Mucosa of stomach (tissue), 1 donor: Measurements from ENCODE around the gene TNN.
A peak's percentile ranks its signal among the peaks of the same experiment; 100 is the strongest.

Experiments
- H3K27me3 ChIP-seq: one replicate; pipeline ENCODE4 v1.7.0; 2013; ENCODE audit warnings: mild to moderate bottlenecking, low read length; ENCODE audit not compliant: control insufficient read depth, insufficient read depth
- H3K36me3 ChIP-seq: one replicate; pipeline ENCODE4 v1.7.0; 2013; ENCODE audit warnings: low read length; ENCODE audit not compliant: control insufficient read depth, insufficient read depth
- H3K4me1 ChIP-seq: one replicate; pipeline ENCODE4 v1.7.0; 2013; ENCODE audit warnings: mild to moderate bottlenecking, low read length; ENCODE audit not compliant: control insufficient read depth, insufficient read depth
- H3K4me3 ChIP-seq: one replicate; pipeline ENCODE4 v1.7.0; 2013; ENCODE audit warnings: low read length
- H3K9ac ChIP-seq: one replicate; pipeline ENCODE4 v1.7.0; 2013; ENCODE audit warnings: mild to moderate bottlenecking, low read length, moderate library complexity
- H3K9me3 ChIP-seq: one replicate; pipeline ENCODE4 v1.7.0; 2013; ENCODE audit warnings: mild to moderate bottlenecking, low read length, moderate library complexity; ENCODE audit not compliant: control insufficient read depth
- donor health status: Pancreatic carcinoma.

Gene TNN

GRCh38 chr1:175186433-175187160, 119.0 kb downstream of the TNN start:
- H3K9ac ChIP-seq, result no peak overlapping the region
- H3K36me3 ChIP-seq, result no peaks in the 10 kb centered on the region
- no peaks in the 10 kb centered on the region for H3K27me3 ChIP-seq
- no peak overlapping the region for H3K4me3 ChIP-seq
- no peaks in the 10 kb centered on the region for H3K9me3 ChIP-seq
- H3K4me1 ChIP-seq, result peaks cover 19% of the 10 kb centered on the region

GRCh38 chr1:175188936-175189335, 121.3 kb downstream of the TNN start:
- Histone ChIP-seq H3K27me3 (no peaks in the 10 kb centered on the region), H3K9me3 (no peaks in the 10 kb centered on the region), H3K9ac (no peak overlapping the region), H3K36me3 (no peaks in the 10 kb centered on the region), H3K4me1 (peaks cover 27% of the 10 kb centered on the region), H3K4me3 (no peak overlapping the region)

- Histone ChIP-seq H3K4me3 (peak overlapping the region; percentile 53), H3K9ac (peak overlapping the region; percentile 90), H3K4me1 (peaks cover 27% of the 10 kb centered on the region), H3K9me3 (no peaks in the 10 kb centered on the region), H3K27me3 (no peaks in the 10 kb centered on the region), H3K36me3 (no peaks in the 10 kb centered on the region)
These were observed 124.0 kb downstream of the TNN start for GRCh38 chr1:175191659-175192058.

DNA sequence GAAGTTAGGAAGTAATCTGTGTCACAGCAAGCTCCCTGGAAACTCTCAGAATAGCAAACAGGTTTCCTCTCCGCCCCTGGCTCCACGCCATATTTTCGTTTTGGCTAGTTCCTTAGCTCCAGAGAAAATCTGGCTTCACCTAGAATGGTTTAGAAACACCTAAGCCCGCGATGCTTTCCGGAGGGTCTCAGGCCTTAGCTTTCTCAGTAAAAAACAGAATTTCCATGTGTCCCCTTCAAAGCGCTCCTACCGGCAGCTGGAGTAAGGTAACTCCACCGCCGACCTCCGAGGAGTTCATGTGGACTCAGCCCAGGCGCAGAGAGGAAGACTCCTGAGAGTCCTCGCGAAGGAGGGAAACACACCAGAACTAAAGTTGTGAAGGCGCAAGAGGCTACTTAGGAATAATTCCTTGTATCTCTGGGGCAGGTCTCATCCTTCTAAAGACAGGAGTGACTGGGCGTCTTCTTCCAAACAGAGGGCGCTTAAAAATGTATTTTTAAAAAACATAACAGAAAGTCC, 124.5 kb downstream of the TNN start:
- H3K9me3 ChIP-seq, result no peaks in the 10 kb centered on the region
- peak overlapping the region; percentile 90 for H3K9ac ChIP-seq
- no peaks in the 10 kb centered on the region for H3K27me3 ChIP-seq
- peaks cover 27% of the 10 kb centered on the region for H3K4me1 ChIP-seq
- no peaks in the 10 kb centered on the region for H3K36me3 ChIP-seq
- peak overlapping the region; percentile 53 for H3K4me3 ChIP-seq

DNA sequence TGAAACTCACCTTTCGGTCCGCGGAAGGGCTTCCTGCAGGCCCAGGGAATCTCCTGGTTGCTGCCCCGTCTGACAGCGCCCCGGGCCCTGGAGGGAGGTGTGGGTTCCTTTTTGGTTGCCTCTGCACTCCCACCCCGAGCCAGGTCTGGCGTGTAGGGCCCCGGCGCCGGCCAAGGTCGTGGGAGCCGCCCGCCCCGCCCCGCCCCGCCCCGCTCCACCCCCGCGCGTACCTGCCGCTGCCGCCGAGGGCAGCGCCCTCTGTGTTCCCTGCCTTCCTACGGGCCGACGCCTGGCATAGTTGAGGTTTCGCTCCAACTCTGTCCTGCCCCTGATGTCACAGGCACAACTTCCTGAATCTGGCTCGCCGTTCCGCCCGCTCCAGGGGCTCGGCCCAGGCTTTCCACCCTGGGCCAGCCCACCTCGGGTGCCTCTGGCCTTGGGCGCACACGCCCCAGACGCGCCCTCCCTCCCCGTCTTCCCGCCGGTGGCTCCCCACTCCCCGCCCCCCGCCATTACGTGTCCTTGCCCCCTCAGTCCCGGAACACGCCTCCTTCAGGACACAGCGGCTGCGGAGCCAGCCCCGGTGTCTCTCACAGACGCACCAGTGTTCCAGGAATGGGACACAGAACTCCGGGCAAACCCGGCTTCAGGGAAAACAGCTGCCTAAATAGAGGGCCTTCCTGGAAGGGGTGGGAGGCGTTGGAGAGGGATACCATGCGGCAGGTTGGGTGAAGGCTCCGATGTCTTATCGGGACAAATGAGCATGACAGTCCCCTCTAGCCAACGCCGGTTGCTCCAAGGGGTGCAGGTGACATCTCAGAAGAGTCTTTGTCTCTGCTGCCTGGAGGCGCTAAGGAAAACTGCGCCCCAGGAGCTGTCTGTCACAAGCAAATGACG, 125.2 kb downstream of the TNN start, which contains the start of gene KIAA0040:
KIAA0040 (minus strand) TSS at position 147 of the 897 bp plus-strand sequence. CDS start 31,763 bp downstream, outside the sequence.
- no peaks in the 10 kb centered on the region for H3K9me3 ChIP-seq
- H3K4me1 ChIP-seq, result peaks cover 30% of the 10 kb centered on the region
- H3K9ac ChIP-seq, result peak within 1 kb of the TSS; percentile 90
- H3K27me3 ChIP-seq, result no peaks in the 10 kb centered on the region
- H3K4me3 ChIP-seq, result peak within 1 kb of the TSS; percentile 53
- H3K36me3 ChIP-seq, result no peaks in the 10 kb centered on the region

DNA sequence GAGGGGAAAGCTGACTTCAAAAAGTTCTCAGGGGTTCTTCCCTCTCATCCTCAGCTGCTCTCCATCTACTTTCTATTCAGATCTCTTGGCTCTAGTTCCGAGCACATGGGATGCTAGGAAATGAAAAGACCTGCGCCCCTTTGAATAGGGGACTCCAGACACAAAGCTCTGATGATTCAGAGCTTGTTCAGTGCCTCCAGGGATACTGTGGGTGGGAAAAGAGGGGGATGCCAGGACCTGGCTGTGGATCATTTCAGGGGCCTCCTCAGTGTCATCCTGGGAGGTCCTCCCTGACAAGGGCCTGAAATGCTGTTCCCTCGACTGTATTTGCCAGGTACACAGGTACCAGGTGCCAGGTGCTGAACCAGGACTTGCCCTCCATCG, 125.9 kb downstream of the TNN start:
- Histone ChIP-seq H3K27me3 (no peaks in the 10 kb centered on the region), H3K9me3 (no peaks in the 10 kb centered on the region), H3K9ac (peak overlapping the region; percentile 69), H3K36me3 (no peaks in the 10 kb centered on the region), H3K4me3 (peak overlapping the region; percentile 14), H3K4me1 (peaks cover 30% of the 10 kb centered on the region)

- no peak overlapping the region for H3K9ac ChIP-seq
- H3K27me3 ChIP-seq, result no peaks in the 10 kb centered on the region
- no peaks in the 10 kb centered on the region for H3K9me3 ChIP-seq
- no peak overlapping the region for H3K4me3 ChIP-seq
- no peaks in the 10 kb centered on the region for H3K36me3 ChIP-seq
- peaks cover 27% of the 10 kb centered on the region for H3K4me1 ChIP-seq
These were observed 127.6 kb downstream of the TNN start for GRCh38 chr1:175195281-175195680.

- Histone ChIP-seq H3K9me3 (no peaks in the 10 kb centered on the region), H3K9ac (no peak overlapping the region), H3K4me3 (no peak overlapping the region), H3K27me3 (no peaks in the 10 kb centered on the region), H3K4me1 (peaks cover 27% of the 10 kb centered on the region), H3K36me3 (no peaks in the 10 kb centered on the region)
These were observed 128.2 kb downstream of the TNN start for GRCh38 chr1:175195798-175196197.

DNA sequence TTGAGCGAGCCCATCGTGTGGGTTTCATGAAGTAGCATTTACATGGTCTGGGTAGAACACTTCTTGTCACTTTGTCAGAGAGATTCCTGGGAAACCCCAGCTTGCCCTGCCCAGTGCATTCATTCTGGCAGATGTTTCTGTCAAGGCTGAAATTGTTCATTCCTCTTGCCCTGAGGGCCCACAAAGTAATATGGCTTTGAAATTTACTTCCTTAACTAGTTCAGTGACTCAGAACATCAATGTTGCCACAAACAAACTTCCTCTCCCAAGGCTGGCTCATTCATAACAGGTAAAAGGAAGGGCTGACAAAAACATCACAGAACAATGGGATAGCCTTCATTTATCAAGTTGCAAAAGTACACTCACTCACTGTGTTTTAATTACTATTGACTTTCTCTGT, 129.9 kb downstream of the TNN start:
- H3K27me3 ChIP-seq, result no peaks in the 10 kb centered on the region
- H3K9ac ChIP-seq, result no peak overlapping the region
- no peak overlapping the region for H3K4me3 ChIP-seq
- H3K9me3 ChIP-seq, result no peaks in the 10 kb centered on the region
- H3K4me1 ChIP-seq, result peaks cover 19% of the 10 kb centered on the region
- no peaks in the 10 kb centered on the region for H3K36me3 ChIP-seq
